HL-60 (cell line): Measurements from ENCODE around the gene MAU2.

Experiments
- DNase-seq, 2 experiments: peaks; one replicate each; pipeline ENCODE4 v3.0.0-alpha.2; 2010 to 2020; ENCODE audit warnings: low read depth in 1 of 2, low spot score in 1 of 2
- H3K27ac ChIP-seq: fragments of 250-450 bp; sonication (Bioruptor Pico); replicated peaks from 2 replicates; pipeline ENCODE4 v1.5.1; 2020; ENCODE audit warnings: mild to moderate bottlenecking, moderate library complexity
- H3K27me3 ChIP-seq: fragments of 250-450 bp; sonication (Bioruptor Pico); 2 replicates; pipeline ENCODE4 v1.5.1; 2021; ENCODE audit warnings: mild to moderate bottlenecking, moderate library complexity; ENCODE audit not compliant: insufficient read depth, poor library complexity, severe bottlenecking
- H3K4me3 ChIP-seq: replicated peaks from 2 replicates; pipeline ENCODE4 v1.5.1; 2011; ENCODE audit warnings: mild to moderate bottlenecking, control low read depth, low read length; ENCODE audit not compliant: insufficient read depth
- SPI1 ChIP-seq: IDR thresholded peaks from 2 replicates; pipeline ENCODE4 v1.6.1; 2012; ENCODE audit warnings: low read depth, mild to moderate bottlenecking, borderline replicate concordance
- TF ChIP-seq, protein P1 (sequence below): IDR thresholded peaks from 2 replicates; pipeline ENCODE4 v1.6.1; 2012; ENCODE audit warnings: low read depth; ENCODE audit not compliant: insufficient replicate concordance

MAU2 gene

DNA sequence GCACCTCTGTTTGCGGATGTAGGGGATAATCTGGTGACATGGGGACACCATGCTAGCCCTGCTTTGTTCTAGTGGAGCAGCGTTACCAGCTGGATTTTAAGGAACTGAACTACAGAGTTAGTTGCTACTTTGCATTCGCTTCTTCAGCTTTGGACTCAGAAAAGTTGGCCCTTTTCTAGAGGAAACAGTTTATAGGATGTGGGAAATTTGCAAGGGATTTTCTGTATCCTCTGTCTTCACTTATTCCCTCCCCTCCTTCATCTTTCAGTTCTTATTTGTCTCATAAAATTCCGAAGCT is 87.0 kb downstream of the MAU2 start:
- Histone ChIP-seq H3K27me3 (no peaks in the 10 kb centered on the region), H3K27ac (peak overlapping the region; percentile 83), H3K4me3 (peak overlapping the region; percentile 16)
- TF ChIP-seq SPI1, result peak; percentile 85
- TF ChIP-seq, protein P1, sequence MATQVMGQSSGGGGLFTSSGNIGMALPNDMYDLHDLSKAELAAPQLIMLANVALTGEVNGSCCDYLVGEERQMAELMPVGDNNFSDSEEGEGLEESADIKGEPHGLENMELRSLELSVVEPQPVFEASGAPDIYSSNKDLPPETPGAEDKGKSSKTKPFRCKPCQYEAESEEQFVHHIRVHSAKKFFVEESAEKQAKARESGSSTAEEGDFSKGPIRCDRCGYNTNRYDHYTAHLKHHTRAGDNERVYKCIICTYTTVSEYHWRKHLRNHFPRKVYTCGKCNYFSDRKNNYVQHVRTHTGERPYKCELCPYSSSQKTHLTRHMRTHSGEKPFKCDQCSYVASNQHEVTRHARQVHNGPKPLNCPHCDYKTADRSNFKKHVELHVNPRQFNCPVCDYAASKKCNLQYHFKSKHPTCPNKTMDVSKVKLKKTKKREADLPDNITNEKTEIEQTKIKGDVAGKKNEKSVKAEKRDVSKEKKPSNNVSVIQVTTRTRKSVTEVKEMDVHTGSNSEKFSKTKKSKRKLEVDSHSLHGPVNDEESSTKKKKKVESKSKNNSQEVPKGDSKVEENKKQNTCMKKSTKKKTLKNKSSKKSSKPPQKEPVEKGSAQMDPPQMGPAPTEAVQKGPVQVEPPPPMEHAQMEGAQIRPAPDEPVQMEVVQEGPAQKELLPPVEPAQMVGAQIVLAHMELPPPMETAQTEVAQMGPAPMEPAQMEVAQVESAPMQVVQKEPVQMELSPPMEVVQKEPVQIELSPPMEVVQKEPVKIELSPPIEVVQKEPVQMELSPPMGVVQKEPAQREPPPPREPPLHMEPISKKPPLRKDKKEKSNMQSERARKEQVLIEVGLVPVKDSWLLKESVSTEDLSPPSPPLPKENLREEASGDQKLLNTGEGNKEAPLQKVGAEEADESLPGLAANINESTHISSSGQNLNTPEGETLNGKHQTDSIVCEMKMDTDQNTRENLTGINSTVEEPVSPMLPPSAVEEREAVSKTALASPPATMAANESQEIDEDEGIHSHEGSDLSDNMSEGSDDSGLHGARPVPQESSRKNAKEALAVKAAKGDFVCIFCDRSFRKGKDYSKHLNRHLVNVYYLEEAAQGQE, result no peak
- no peak for DNase-seq
